GM12878 (cell line): ENCODE results near the gene ARFIP1. TPM values are rescaled to one million over a fixed set of nuclear protein-coding genes. Genes with fewer than 3 reads are reported as not detected.

Source experiments
- ATAC-seq: fragments of 200-7000 bp; cut with Tn5 transposase; 3 replicates; pipeline ENCODE4 v1.9.1; 2020; ENCODE audit warnings: mild to moderate bottlenecking, moderate library complexity
- BruUV-seq: library from RNA; stranded (reverse); fragments of 400-500 nt; replicated peaks from 2 replicates; lab custom pipeline; 2021; lab: Mats Ljungman, UMichigan
- CTCF ChIA-PET: fragments of 300-600 bp; sonication (Branson Sonifier 250); formaldehyde crosslinking; extraction: SDS; loops from one replicate; lab custom pipeline; 2021; ENCODE audit warnings: inconsistent platforms; lab: Yijun Ruan, JAX
- POLR2A ChIA-PET: fragments of 350-600 bp; formaldehyde crosslinking; extraction: SDS; loops from one replicate; lab custom pipeline; 2021; ENCODE audit warnings: inconsistent platforms; lab: Charles Lee
- RAD21 ChIA-PET: fragments of 300-600 bp; sonication (Branson Sonifier 250); formaldehyde crosslinking; loops from one replicate; lab custom pipeline; 2023; ENCODE audit warnings: antibody characterized with exemption; ENCODE audit not compliant: unreplicated experiment; lab: Charles Lee
- SMC1A ChIA-PET: fragments of 300-600 bp; sonication (Branson Sonifier 250); formaldehyde crosslinking; loops from one replicate; lab custom pipeline; 2023; ENCODE audit not compliant: unreplicated experiment, uncharacterized antibody; lab: Charles Lee
- DNase-seq: peaks from one replicate; pipeline ENCODE4 v3.0.0-alpha.2; 2011; ENCODE audit warnings: low read depth, low spot score
- FAIRE-seq: peaks from 3 replicates; lab custom pipeline; 2011; peaks lifted over from hg19 to GRCh38; lab: Jason Lieb, UNC
- H2AFZ ChIP-seq: 2 replicates; pipeline ENCODE4 v1.6.0; 2011; ENCODE audit warnings: low read depth, low read length, control low read depth; ENCODE audit not compliant: control insufficient read depth
- H3K27ac ChIP-seq: 2 replicates; pipeline ENCODE4 v1.5.1; 2011; ENCODE audit warnings: control low read depth; ENCODE audit not compliant: control insufficient read depth, insufficient read depth
- H3K27me3 ChIP-seq, 2 experiments: replicated peaks in 1 of 2; 2 replicates each; pipeline versions ENCODE4 v1.6.0 to v1.6.1; 2011; ENCODE audit warnings: low read length in 1 of 2; ENCODE audit not compliant: control insufficient read depth in 2 of 2, insufficient read depth in 2 of 2
- H3K36me3 ChIP-seq, 2 experiments: 2 replicates each; pipeline ENCODE4 v1.5.1; 2011; ENCODE audit warnings: low read length in 1 of 2; ENCODE audit not compliant: control insufficient read depth in 2 of 2, insufficient read depth in 2 of 2
- H3K4me1 ChIP-seq: 2 replicates; pipeline ENCODE4 v1.6.1; 2011; ENCODE audit warnings: mild to moderate bottlenecking, low read length, moderate library complexity, mixed read lengths; ENCODE audit not compliant: control insufficient read depth, insufficient read depth
- H3K4me2 ChIP-seq: 2 replicates; pipeline ENCODE4 v1.6.0; 2011; ENCODE audit warnings: control low read depth; ENCODE audit not compliant: control insufficient read depth, insufficient read depth
- H3K4me3 ChIP-seq: fragments of 200-600 bp; sonication (generic); 2 replicates; pipeline ENCODE4 v1.5.1; 2016
- H3K79me2 ChIP-seq: 2 replicates; pipeline ENCODE4 v1.6.0; 2011; ENCODE audit warnings: low read length; ENCODE audit not compliant: control insufficient read depth, insufficient read depth
- H3K9ac ChIP-seq: 2 replicates; pipeline ENCODE4 v1.8.0; 2011; ENCODE audit warnings: low read length, control low read depth, mixed read lengths; ENCODE audit not compliant: control insufficient read depth, insufficient read depth
- H3K9me3 ChIP-seq: replicated peaks from 3 replicates; pipeline ENCODE4 v1.5.1; 2011; ENCODE audit warnings: mild to moderate bottlenecking, low read length; ENCODE audit not compliant: control insufficient read depth, insufficient read depth
- H4K20me1 ChIP-seq: 2 replicates; pipeline ENCODE4 v1.6.0; 2011; ENCODE audit not compliant: control insufficient read depth, insufficient read depth
- ATF3 ChIP-seq: IDR thresholded peaks from 2 replicates; pipeline ENCODE4 v1.6.1; 2011; ENCODE audit warnings: low read depth, mild to moderate bottlenecking, low read length, moderate library complexity, borderline replicate concordance; ENCODE audit errors: extremely low read depth
- BMI1 ChIP-seq: fragments of 450-650 bp; IDR thresholded peaks from 2 replicates; pipeline ENCODE4 v1.6.1; 2016; ENCODE audit warnings: mild to moderate bottlenecking, moderate library complexity, borderline replicate concordance
- EZH2 ChIP-seq: IDR thresholded peaks from 2 replicates; pipeline ENCODE4 v1.6.1; 2012; ENCODE audit warnings: low read depth, mild to moderate bottlenecking, control low read depth, inconsistent platforms, low read length, borderline replicate concordance; ENCODE audit not compliant: control insufficient read depth
- GATAD2B ChIP-seq: fragments of 450-650 bp; conservative IDR thresholded peaks from 2 replicates; pipeline ENCODE4 v1.6.1; 2017; ENCODE audit warnings: low read depth, mild to moderate bottlenecking, moderate library complexity
- HDAC6 ChIP-seq: fragments of 200-600 bp; sonication (generic); IDR thresholded peaks from one replicate; pipeline ENCODE4 v1.8.0; 2017; ENCODE audit warnings: antibody characterized with exemption; ENCODE audit not compliant: unreplicated experiment
- IKZF2 ChIP-seq, 2 experiments: fragments of 450-650 bp; IDR thresholded peaks; 2 replicates each; pipeline ENCODE4 v1.6.1; 2017; ENCODE audit warnings: mild to moderate bottlenecking in 2 of 2, moderate library complexity in 2 of 2
- MYC ChIP-seq: IDR thresholded peaks from 2 replicates; pipeline ENCODE4 v1.6.1; 2011; ENCODE audit warnings: mild to moderate bottlenecking, low read length, moderate library complexity, inconsistent platforms; ENCODE audit not compliant: insufficient read depth, insufficient replicate concordance, insufficient read length, severe bottlenecking
- NR2C1 ChIP-seq: fragments of 450-650 bp; IDR thresholded peaks from 2 replicates; pipeline ENCODE4 v1.6.1; 2017; ENCODE audit warnings: antibody characterized with exemption, mild to moderate bottlenecking, moderate library complexity
- RELA ChIP-seq: fragments of 450-650 bp; IDR thresholded peaks from 2 replicates; pipeline ENCODE4 v1.8.0; 2014; ENCODE audit warnings: borderline replicate concordance; ENCODE audit not compliant: partially characterized antibody
- SUZ12 ChIP-seq: fragments of 200-600 bp; sonication (generic); IDR thresholded peaks from one replicate; pipeline ENCODE4 v1.6.1; 2018; ENCODE audit warnings: antibody characterized with exemption, mild to moderate bottlenecking; ENCODE audit not compliant: unreplicated experiment
- WGBS: methylation state at CpG from one replicate; pipeline ENCODE4 v1.1.6; 2016; ENCODE audit warnings: low lambda C conversion rate; ENCODE audit not compliant: insufficient replicate concordance, insufficient coverage; ENCODE audit errors: missing lambda C conversion rate; 5-methylcytosine and 5-hydroxymethylcytosine counted together
- in situ Hi-C: fragments of 300-500 bp; cut with MboI; formaldehyde crosslinking; loops from 9 replicates; pipeline ENCODE4 v1.14.3; 2018; ENCODE audit warnings: mixed read lengths
- intact Hi-C: fragments of 100-400 bp; cut with micrococcal nuclease; formaldehyde crosslinking; loops from one replicate; pipeline ENCODE4 v1.14.2; 2022; ENCODE audit not compliant: unreplicated experiment
- polyA plus RNA-seq, 11 experiments: library from polyadenylated mRNA; depleted of rRNA in 4 of 11; unstranded in 6 of 11; stranded (reverse) in 5 of 11; fragments of >200 nt; fragmentation: Nextera tagmentation in 4 of 11; fragmentation: Illumina TruSeq in 1 of 11; extraction: Ambion mirVana in 4 of 11; extraction: Trizol in 1 of 11; gene quantifications; 1 replicate in 1 of 11; 2 replicates in 10 of 11; pipeline versions ENCODE4 v1.2.1 to v1.2.3, GENCODE V29; 2011 to 2016; ENCODE audit warnings: inconsistent platforms in 2 of 11, missing spikeins in 2 of 11, low read depth in 1 of 11
- total RNA-seq, 4 experiments: library from RNA; depleted of rRNA in 3 of 4; stranded (reverse); fragments of >200 nt in 3 of 4; fragmentation: Illumina TruSeq in 1 of 4; extraction: Trizol in 1 of 4; gene quantifications; 2 replicates each; pipeline versions ENCODE4 v1.2.1 to v1.2.3, GENCODE V29; 2013 to 2021
- TF ChIP-seq, protein P1 (sequence below): IDR thresholded peaks from 2 replicates; pipeline ENCODE4 v1.6.1; 2011; ENCODE audit warnings: low read depth, low read length, improper control_type of control experiment, borderline replicate concordance

ARFIP1 gene
- total and polyA plus RNA-seq, 10 of the 15 experiments (the other 5 are each of a cell fraction or from before 2014, with no cell fraction given), result 9.5 to 21.7 (median 15.4) TPM

DNA sequence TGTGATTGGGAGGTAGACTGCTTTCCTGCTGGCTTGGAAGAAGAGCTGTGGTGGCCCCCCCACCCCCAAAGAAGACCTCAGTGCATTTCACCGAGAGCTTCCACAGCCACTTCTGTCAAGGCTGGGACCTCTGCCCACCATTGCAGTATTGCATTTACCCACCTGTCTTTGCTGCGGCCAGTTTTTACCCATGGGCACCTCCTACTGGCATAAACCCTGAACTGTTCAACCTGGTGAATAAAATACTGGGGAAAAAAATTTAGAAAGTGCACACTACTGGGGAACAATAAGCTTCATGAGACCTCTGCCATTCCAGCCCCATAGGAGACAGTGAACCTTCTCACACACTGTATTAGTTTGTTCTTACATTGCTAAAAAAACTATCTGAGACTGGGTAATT is 40.3 kb downstream of the ARFIP1 start:
- in situ Hi-C loops, result no loop called here
- ChIA-PET RAD21 (interaction anchor here (1.6 kb wide), 1 partner anchor 41 kb away, joined by 4 read pairs; no protein-coding TSS in a partner anchor), POLR2A (no interaction called here), CTCF (interaction anchor here (1.1 kb wide), 1 partner anchor 27 kb away, joined by 3 read pairs; no protein-coding TSS in a partner anchor), SMC1A (interaction anchor here (0.7 to 1.5 kb wide), 3 partner anchors 10 to 38 kb away, joined by 3 to 4 read pairs (median 4); no protein-coding TSS in a partner anchor)
- WGBS, result 94% methylated on average over 2 of the region's 2 CpGs
- Histone ChIP-seq H3K9ac (no peak overlapping the region), H3K4me1 (no peaks in the 10 kb centered on the region), H3K4me2 (no peak overlapping the region), H4K20me1 (no peaks in the 10 kb centered on the region), H3K36me3 (peaks cover 0 to 3% of the 10 kb centered on the region in 2 experiments; a peak in 1 of 4 replicates), H3K9me3 (peaks cover 2% of the 10 kb centered on the region; the same call in 2 of the 3 replicates), H2AFZ (no peak overlapping the region), H3K27me3 (no peaks in the 10 kb centered on the region), H3K4me3 (no peak overlapping the region), H3K79me2 (no peaks in the 10 kb centered on the region), H3K27ac (no peak overlapping the region)
- intact Hi-C loops, result no loop called here
- FAIRE-seq (no peak), ATAC-seq (no peak), DNase-seq (no peak)
- BruUV-seq, result no TSS peak
- TF ChIP-seq HDAC6 (no peak), IKZF2 (IDR thresholded peaks at IDR 0.05) (no peak), BMI1 (no peak), MYC (no peak), EZH2 (no peak)
- TF ChIP-seq, protein P1, sequence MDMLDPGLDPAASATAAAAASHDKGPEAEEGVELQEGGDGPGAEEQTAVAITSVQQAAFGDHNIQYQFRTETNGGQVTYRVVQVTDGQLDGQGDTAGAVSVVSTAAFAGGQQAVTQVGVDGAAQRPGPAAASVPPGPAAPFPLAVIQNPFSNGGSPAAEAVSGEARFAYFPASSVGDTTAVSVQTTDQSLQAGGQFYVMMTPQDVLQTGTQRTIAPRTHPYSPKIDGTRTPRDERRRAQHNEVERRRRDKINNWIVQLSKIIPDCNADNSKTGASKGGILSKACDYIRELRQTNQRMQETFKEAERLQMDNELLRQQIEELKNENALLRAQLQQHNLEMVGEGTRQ, result no peak

- H3K9ac ChIP-seq, result no peak overlapping the region
- no peaks in the 10 kb centered on the region for H3K79me2 ChIP-seq
- H3K27me3 ChIP-seq, result no peaks in the 10 kb centered on the region
- WGBS, result 93% methylated on average over 1 of the region's 1 CpG
- intact Hi-C loops, result no loop called here
- ChIA-PET RAD21 (no interaction called here), POLR2A (interaction anchor here (0.7 kb wide), 1 partner anchor 13 kb away, joined by 3 read pairs; no protein-coding TSS in a partner anchor), CTCF (no interaction called here)
- no TSS peak for BruUV-seq
- peaks cover 0 to 3% of the 10 kb centered on the region in 2 experiments; a peak in 1 of 4 replicates for H3K36me3 ChIP-seq
- H3K4me3 ChIP-seq, result no peak overlapping the region
- DNase-seq (no peak), ATAC-seq (no peak)
- H4K20me1 ChIP-seq, result no peaks in the 10 kb centered on the region
- H2AFZ ChIP-seq, result no peak overlapping the region
- TF ChIP-seq HDAC6 (no peak), NR2C1 (no peak), RELA (no peak), SUZ12 (no peak), ATF3 (no peak), GATAD2B (no peak)
- TF ChIP-seq, all 136 proteins: peak for 0
- SMC1A ChIA-PET, result no interaction called here
- H3K27ac ChIP-seq, result no peak overlapping the region
- no peaks in the 10 kb centered on the region for H3K9me3 ChIP-seq
- in situ Hi-C loops, result no loop called here
- no peak for FAIRE-seq
- no peaks in the 10 kb centered on the region for H3K4me1 ChIP-seq
- no peak overlapping the region for H3K4me2 ChIP-seq
These were observed 42.6 kb downstream of the ARFIP1 start for GRCh38 chr4:152822323-152822722.
